HG03558 (cell line): Measurements from ENCODE around the gene MSX2.

ENCODE experiments used
- ATAC-seq: cut with Tn5 transposase; IDR thresholded peaks from one replicate; pipeline ENCODE4 v1.9.1; 2021; ENCODE audit warnings: moderate number of reproducible peaks; ENCODE audit not compliant: unreplicated experiment; ENCODE audit errors: extremely low read depth

Gene MSX2

DNA sequence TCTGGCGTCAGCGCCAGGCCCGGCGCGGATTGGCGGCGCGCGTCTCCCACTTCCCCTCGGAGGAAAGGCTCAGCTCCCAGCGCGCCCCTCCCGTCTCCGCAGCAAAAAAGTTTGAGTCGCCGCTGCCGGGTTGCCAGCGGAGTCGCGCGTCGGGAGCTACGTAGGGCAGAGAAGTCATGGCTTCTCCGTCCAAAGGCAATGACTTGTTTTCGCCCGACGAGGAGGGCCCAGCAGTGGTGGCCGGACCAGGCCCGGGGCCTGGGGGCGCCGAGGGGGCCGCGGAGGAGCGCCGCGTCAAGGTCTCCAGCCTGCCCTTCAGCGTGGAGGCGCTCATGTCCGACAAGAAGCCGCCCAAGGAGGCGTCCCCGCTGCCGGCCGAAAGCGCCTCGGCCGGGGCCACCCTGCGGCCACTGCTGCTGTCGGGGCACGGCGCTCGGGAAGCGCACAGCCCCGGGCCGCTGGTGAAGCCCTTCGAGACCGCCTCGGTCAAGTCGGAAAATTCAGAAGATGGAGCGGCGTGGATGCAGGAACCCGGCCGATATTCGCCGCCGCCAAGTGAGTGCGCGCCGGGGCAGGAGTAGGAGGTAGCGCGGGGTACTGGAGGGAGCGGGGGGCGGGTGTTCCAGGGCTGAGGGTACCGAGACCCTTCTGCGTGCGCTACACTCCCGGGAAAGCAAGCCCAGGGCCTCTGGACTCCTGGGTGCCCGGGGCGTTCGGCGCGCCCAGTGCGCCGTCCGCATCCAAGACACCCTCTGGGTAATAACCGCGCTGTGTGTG, at the start of gene MSX2:
Gene MSX2 (plus strand): TSS at position 99 of the 777 bp plus-strand sequence. CDS start 78 bp downstream, at position 177.
- ATAC-seq = no peak

DNA sequence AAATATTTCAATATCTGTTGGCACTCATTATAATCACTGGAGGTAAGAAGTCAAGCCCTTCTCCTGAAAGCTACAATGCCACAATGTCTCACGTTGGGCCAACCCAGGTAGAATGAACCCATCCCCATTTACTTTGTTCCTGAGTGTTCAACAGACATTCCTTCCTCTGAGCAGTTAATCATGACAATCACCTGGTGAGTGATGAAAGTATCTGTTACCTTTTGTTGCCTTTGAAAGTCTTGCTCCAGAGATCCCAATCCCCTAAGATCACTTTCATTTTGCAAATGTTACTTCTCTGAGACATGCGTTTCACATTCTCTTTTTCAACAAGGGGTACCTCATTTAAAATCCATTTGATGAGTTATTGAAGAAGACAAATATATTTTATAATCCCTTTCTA, 49.3 kb upstream of the MSX2 start:
- no peak for ATAC-seq

- ATAC-seq = no peak
Observed at GRCh38 chr5:174675916-174676315, 48.5 kb upstream of the MSX2 start.

DNA sequence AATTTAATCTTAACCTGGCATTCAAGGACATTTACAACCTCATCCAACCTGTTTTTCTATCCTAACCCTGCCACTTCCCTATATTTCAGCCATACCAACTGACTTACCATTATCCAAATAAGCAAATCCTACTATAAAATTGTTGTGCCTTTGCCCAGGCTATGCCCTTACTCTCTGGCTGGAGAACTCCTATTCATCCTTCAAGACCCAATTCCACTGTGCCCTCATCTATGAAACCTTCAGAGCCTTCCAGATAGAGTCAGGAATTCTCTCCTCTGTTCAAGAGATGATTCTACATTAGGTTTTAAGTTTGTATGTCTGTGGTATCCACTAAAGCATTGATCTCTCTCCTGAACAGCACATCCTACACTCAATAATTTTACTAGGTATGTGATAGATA, 46.3 kb upstream of the MSX2 start:
- ATAC-seq = no peak

DNA sequence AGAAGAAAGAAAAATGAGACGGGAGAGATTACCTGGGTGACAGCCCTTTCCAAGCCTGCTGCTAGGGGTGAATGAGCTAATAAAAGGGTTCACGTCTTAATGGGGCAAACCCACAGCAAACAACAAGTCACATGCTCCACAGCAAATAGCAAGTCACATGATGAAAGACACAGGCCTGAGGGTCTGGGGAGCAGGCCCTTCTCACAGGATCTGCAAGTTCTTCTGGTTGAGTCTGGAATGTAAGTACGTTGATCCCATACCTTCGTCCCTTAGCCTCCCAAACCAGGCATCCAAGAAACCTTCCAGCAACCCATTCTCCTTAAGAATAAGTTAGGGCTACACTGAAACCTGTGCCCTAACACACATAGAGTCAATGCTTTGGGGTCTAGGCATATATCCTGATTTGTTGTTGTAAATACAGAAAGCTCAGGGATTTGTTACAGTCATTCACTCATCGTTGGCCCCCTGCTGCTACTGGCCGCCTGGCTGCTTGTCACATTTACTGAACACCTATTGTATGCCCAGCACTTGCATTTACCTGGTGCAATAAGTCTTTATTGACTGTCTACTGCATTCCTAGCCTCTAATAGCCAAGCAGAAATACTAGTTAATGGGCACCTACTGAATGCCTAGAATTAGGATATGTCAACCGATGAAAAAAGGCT, 43.3 kb upstream of the MSX2 start:
- no peak for ATAC-seq

GRCh38 chr5:174687503-174687902, 36.9 kb upstream of the MSX2 start:
- no peak for ATAC-seq

GRCh38 chr5:174688441-174689354, 35.7 kb upstream of the MSX2 start:
- ATAC-seq = no peak

DNA sequence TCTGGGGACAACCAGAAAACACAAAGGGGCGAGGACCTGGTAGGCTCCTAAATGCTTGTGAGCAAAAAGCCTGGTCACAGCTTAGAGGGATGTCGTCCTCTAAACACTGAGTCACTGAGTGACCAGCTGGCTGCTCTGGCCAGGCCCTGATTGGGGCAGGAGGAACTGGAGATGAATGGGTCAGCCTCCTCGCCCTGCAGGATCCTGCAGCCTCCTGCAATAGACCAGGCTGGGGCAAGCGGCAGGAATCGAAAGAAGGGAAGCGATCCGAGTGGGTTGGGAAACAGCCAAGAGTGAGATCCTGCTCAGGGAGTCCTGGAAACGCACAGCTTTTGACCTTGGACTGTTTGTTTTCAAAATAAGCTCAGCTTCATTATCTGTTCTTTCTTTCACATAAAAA, 34.1 kb upstream of the MSX2 start:
- ATAC-seq = no peak

DNA sequence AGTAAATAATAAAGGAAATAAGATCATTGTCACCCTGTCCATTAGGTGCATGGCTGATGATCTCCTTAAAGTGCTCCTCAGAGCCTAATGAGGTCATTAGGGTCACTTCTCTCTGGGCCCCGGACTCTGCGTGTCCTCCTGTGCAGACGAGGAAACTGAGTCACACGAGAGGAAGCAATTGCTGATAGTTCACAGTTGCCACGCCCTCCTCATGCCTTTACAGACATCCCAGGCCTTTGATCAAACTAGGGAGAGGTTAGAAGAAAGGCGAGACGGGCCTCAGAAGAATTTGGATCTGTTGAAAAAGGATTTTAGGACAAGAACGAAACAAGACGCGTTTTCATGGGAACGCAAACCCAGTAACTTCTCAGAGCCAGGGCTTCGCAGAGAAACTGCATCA, 32.0 kb upstream of the MSX2 start:
- no peak for ATAC-seq

DNA sequence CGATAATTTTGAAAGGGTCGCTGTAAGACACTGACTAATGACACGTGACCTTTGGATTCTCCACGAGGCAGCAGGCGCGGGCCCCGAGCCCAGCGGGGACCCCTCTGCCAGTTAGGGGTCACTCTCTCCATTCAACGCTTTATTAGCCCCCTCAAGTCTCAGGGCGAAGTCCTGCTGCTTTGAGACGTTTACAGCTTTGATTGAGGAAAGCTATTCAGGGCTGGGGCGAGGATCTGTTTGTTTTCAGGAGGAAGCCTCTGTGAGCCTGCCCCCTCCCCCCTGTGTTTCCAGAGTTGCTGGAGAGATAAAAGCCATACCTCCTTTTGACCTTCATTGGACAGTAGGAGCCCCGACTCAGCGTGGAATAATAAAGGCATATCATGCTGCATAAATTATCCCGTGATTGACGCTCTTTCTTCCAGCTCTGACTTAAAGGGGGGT, 31.4 kb upstream of the MSX2 start:
- no peak for ATAC-seq

- ATAC-seq = no peak
Observed at GRCh38 chr5:174693697-174694385, 30.5 kb upstream of the MSX2 start.

GRCh38 chr5:174694611-174695010, 29.8 kb upstream of the MSX2 start:
- ATAC-seq = no peak

DNA sequence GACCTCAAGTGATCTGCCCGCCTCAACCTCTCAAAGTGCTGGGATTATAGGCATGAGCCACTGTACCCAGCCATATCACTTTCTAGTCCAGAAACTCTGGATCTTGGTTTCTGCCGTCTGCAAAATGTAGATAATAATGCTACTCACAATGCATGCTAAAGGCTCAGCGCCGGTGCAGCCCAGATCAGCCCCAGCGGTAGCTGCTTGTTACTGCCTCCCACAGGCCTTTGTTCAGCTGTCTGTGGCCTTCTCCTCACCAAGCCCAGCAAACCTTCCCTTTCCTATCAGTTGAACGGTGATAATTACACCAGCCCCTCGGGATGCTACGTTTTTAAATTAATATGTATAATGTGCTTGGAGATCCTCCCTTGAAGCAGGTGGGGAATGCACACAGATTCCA, 26.2 kb upstream of the MSX2 start:
- no peak for ATAC-seq

DNA sequence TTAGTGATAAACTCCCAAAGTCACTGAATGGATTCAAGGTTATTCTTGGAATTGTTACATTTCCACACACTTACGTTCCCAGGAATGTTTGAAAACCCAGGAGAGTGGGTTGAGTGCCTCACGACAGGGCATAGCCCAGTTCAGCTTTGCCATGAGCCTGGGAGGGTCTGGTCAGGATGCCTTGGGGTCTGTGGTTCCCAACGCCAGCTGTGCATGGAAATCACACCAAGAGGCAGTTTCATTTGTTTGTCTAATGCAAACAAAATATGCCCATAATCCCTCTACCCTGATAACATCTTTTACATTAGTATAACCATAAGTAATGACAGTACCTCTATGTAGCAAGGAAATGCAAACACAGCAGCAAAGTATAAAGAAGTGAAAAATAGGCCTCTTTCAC, 25.3 kb upstream of the MSX2 start:
- ATAC-seq = no peak

DNA sequence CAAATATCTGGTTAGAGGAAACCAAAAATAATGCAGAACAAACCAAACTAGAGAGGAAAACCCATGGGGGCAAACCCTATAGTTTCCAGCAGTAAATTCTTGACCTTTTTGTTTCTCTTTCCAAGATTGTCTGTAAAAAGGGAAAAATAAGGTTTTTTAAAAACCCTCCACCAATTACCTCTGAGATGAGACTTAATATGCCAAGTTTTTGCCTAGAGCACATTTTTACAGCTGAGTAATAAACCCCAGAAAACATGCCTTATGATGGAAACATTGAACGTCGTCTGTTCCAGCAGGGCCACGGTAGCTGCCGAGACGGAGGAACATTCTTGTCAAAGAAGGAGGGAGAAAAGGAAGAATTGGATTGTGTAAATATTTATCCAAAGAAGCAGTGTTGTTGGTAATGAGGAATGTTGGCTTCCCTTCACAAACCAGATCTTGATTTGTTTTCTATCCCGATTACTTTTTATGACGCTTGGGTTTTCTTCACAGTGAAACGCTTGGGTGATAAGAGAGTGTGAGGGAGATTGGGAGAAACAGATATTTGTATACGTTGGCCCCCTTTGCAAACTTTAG, 17.3 kb upstream of the MSX2 start:
- ATAC-seq = no peak

DNA sequence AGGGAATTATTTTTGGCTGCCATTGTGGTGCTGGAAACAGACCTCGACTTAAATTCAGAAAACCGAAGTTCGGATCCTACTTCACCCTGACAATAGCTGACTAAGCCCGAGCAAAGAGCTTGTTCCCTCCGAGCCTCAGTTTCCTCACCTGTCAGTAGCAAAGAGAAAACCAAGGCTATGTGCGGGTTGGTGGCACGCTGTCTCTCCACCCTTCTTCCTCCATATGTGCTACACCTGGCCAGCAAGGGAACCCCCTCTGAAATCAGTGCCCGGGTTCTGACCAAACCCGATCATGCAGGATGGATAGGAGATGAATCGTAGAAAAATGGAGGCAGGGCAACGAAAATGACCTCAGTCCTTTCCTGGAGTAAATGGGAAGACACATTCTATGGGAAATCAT, 16.7 kb upstream of the MSX2 start:
- ATAC-seq = no peak

- ATAC-seq = no peak
Observed at GRCh38 chr5:174708476-174709207, 15.7 kb upstream of the MSX2 start.

DNA sequence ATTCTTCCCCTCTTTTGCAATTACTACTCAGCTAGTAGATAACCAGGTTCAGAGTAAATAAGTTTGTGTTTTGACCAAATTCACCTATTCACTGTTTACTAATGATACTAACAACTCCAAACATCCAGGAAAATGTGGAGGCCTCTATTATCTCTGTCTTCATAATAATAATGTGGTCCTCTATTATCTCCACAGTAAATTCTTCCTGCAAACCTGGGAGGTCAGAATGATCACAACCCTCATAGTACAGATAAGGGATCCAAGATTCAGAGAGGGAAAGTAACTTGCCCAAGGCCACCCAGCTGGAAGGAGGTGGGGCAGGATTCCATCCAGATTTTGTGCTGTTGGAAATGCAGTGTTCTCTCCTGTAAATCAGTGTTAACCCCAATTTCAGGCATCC, 9.6 kb upstream of the MSX2 start:
- no peak for ATAC-seq

DNA sequence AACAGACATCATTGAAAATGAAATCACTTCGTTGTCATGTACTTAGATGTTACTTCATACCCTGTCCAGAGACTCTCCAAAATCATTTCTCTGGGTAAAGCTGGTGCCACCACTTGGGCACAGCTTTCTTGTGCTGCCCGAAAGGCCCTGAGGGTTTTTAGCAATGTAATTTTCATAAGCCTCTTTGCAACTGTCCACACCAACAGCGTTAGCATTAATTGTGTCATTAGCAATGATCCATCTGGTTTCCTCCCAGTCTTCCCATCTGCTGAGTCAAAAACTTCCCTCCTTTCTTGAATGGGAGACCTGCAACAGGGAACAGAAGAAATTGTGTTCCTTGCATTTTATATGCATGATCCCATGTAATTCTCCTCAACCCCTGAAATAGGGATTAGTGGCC, 8.6 kb upstream of the MSX2 start:
- no peak for ATAC-seq
